HG03060 (cell line): Measurements from ENCODE around the gene ATP8A2.
"Not testable (repeated sequence)": the region's sequence is repeated elsewhere in the genome, so short reads cannot be mapped to it uniquely, and the experiment has no call there.

Experiments used
- ATAC-seq: cut with Tn5 transposase; IDR thresholded peaks from one replicate; pipeline ENCODE4 v1.9.1; 2021; ENCODE audit warnings: low read depth, moderate number of reproducible peaks; ENCODE audit not compliant: unreplicated experiment

Gene ATP8A2

DNA sequence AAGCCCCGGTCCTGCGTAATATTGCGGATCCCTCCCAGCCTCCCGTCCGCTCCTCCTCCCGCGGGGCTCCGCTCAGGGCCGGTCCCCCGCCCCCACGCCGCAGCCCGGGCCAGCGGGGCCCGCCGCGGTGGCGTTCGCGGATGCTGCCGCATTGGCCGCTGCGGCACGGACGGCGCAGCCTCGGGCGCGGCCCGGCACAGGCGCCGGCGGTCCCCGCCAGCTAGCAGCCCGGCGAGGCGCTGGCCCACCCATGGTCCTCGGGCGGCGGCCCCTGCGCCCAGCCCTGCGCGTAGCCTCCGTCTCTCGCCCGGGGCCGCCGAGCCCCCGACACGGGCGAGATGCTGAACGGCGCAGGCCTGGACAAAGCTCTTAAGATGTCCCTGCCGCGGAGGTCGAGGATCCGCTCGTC, at the start of gene ATP8A2:
Gene ATP8A2, plus strand, starts transcription at position 100 of the 409 bp plus-strand sequence. Its CDS starts 239 bp downstream, at position 339.
- ATAC-seq = no peak

DNA sequence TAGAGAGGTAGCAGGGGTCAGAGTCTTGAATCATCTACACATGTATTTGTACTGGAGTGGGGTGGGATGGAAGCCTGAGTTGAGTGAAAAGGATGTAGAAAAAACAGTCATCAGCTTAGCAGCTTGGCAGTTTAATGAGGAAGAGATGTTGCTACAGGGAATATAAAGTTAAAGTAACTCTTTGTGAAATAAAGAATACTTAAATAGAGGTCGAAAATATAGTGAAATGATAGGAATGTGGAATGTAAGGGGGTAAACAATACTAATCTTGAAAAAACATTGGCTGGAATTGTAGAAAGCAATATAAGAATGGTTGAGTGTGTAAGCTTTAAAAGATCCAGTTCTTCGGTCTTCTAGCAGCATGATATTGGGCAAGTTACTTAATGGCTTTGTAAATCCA, 47.7 kb upstream of the ATP8A2 start:
- ATAC-seq = no peak

DNA sequence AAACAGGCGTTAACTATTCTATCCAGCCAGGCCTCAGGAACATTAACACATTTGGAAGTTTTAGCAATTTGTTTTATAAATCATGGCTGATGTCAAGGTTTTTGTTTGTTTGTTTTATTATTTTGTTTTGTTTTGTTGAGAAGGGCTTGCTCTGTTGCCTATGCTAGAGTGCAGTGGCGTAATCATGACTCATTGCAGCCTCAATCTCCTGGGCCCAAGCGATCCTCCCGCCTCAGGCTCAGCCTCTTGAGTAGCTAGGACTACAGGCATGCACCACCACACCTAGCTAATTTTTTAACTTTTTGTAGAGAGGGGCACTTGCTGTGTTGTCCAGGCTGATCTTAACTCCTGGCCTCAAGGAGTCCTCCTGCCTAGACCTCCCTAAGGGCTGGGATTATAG, 42.1 kb upstream of the ATP8A2 start:
- no peak for ATAC-seq

DNA sequence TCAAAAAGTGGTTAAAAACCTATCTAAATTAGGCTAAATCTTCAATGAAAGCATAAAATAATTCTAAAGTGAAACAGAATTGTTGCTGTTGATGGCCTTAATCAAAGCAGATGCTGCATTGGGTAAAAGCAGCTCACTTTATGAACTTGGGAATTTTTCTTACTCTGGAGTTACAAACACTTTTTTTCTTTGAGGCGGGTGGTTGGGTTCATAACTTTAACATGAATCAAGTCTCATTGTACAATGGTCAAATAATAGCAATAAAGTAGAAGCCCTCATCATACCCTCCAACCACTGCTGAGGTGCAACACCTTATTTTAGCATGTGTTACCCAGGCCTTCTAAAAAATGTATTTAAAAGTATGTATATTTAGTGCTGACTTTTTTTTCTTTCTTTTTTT, 41.2 kb upstream of the ATP8A2 start:
- no peak for ATAC-seq

DNA sequence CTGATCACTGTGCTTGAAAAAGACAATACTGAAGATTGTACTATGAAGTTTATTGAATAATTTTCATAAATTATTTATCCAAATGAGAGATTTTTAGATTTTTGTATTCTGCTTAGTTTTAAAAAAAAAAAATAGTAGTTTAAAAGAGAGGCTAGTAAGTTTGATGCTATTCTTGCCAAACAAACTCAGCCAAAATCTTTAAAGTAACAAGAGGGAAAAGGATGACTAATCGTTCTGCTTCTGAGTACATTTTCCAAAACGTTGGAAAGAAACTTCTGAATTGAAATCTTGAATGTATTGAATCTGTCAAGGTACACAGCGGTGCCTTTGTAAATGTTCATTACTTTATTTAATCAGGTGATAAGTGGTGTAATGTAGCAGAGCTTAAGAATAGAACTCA, 35.9 kb upstream of the ATP8A2 start:
- no peak for ATAC-seq

DNA sequence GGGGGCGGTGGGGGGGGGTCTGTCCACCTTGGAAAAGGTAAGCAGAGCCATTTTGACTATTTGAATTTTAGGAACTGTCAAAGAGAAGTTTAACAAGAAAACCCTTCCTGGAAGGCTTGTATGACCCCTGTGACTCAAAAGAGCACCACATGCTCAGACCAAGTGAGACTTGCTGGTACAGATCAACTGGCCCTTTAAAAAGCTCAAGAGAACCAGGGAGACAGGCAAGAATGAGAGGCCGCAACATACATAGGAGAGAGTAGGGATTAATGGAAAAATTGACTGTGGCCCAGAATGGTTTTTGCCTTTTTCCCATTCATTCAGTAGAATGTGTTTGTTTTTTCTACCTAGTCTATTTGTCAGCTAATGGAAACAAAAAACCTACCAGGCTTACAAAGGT, 26.2 kb upstream of the ATP8A2 start:
- no peak for ATAC-seq

DNA sequence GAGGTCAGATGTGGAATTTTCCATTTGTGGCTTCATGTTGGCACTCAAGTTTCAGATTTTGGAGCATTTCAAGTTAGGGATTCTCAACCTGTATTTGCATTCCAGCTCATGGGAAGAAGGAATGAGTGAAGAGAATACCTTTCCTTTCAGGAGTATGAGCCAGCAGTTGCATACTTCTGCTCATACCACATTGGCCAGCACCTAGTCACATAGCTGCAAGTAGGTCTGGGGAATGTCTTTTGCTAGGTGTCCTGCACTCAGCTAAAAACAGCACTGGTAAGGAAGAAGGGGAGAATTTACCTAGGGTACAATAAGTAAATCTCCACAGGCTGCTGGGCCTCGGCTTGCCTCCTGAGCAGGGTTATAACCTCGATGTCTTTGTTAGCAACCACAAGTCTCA, 24.6 kb upstream of the ATP8A2 start:
- ATAC-seq = no peak

DNA sequence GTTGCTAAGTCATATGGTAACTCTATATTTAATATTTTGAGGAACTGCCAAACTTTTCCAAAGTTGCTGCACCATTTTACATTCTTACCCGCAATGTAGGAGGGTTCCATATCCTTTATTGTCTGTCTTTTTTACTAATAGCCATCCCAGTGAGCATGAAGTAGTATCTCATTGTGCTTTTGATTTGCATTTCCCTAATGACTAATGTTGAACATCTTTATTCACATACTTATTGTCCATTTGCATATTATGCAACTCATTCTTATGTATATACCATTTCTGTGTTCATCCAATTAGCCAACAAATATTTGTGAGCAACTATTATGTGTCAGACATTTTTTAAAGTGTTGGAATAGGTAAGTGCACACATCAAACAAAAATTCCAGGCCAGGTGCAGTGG, 20.4 kb upstream of the ATP8A2 start:
- ATAC-seq = no peak

DNA sequence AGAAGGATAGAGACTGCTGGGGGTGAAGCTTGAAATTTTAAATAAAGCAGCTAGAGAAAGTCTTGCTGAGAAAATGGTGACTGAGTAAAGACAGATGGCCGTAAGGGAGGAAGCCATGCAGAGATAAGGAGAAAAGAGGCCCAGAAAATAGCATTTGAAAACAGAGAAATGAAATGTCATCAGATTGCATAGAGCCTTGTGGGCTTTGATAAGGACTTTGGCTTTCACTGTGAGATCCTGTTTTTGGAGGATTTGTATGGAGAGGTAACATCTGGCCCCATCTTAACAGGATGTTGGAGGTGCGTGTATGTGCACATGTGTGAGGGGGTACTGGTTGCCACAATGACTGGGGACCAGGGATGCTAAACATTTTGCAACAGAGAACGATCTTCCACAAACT, 19.5 kb upstream of the ATP8A2 start:
- ATAC-seq = no peak

DNA sequence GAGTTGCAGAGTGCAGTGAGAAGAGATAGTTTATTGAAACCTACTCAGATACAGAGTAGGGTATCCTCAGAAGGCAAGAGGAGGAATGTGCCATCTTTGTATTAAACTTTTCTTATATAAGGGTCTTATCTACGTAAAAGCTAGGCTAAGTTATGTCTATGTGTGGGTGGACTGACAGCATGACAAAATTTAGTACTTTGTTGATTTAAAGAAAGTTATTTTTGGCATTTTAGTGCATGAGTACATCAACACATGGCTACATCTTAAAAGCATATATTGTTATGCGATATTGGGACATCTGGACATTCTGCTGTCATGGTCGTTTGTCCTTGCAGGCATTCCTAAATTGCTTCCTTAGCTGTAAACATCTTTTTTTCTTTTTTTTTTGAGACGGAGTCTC, 19.0 kb upstream of the ATP8A2 start:
- no peak for ATAC-seq

DNA sequence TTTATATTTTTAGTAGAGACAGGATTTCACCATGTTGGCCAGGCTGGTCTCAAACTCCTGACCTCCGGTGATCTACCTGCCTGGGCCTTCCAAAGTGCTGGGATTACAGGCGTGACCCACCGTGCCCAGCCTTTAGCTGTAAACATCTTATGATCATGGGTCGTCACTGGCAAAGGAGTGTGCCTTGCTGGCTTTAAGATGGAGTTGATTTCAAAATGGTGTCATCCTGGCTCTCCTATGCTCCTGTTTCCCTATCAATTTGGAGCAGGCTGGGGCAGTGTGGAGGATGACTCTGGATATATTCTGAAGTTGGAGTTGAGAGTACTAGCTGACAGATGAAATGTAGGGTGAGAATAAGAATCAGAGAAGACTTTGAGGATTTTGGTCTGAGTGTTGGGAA, 18.4 kb upstream of the ATP8A2 start:
- ATAC-seq = no peak

DNA sequence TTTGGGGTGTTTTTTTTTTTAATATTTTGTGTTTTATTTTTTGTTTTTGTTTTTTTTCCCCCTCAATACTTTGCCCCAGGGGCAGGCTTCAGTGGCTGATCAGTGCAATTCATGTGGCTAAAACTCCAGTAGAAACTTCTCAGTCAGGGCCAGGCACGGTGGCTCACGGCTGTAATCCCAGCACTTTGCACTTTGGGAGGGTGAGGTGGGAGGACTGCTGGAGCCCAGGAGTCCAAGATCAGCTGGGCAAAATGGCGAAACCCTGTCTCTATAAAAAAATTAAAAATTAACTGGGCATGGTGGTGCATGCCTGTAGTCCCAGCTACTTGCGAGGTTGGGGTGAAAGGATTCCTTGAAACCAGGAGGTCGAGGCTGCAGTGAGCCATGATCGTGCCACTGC, 17.4 kb upstream of the ATP8A2 start:
- no peak for ATAC-seq

DNA sequence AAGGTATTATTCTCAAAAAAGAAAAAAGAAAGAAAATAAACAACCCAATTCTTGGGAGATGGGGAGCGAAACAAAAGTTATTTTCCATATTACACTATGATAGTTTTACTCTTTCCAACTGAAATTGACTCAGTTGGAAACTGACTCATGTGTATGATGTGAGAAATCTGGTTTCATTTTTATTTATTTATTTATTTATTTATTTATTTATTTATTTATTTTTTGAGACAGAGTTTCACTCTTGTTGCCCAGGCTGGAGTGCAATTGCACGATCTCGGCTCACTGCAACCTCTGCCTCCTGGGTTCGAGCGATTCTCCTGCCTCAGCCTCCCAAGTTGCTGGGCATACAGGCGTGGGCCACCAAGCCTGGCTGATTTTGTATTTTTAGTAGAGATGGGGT, 11.3 kb upstream of the ATP8A2 start:
- ATAC-seq = not testable (repeated sequence)

DNA sequence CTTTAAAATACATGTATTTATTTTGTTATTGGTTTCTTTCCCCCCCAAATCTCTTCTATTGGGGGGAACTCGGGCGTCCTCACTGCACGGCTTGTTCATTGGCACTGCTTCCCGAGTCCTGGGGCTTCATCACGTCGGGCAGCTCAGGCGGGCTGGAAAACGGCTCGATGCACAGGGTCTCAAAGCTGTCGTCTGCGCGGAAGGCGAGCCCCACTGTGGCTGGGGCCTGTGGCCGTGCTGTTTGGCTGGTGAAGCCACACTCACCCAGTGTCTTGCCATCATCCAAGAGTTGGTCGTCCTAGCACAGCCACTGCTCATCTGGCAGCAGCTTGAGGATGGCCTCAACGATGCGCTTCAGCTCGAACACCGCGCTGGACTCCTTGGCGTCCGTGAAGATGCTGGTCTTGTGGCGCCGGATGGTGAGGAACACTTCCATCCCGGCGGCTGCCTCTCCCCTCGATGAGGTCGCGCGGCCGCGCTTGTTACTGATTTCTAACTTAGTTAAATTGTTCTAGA, 6.0 kb upstream of the ATP8A2 start:
- ATAC-seq = no peak

DNA sequence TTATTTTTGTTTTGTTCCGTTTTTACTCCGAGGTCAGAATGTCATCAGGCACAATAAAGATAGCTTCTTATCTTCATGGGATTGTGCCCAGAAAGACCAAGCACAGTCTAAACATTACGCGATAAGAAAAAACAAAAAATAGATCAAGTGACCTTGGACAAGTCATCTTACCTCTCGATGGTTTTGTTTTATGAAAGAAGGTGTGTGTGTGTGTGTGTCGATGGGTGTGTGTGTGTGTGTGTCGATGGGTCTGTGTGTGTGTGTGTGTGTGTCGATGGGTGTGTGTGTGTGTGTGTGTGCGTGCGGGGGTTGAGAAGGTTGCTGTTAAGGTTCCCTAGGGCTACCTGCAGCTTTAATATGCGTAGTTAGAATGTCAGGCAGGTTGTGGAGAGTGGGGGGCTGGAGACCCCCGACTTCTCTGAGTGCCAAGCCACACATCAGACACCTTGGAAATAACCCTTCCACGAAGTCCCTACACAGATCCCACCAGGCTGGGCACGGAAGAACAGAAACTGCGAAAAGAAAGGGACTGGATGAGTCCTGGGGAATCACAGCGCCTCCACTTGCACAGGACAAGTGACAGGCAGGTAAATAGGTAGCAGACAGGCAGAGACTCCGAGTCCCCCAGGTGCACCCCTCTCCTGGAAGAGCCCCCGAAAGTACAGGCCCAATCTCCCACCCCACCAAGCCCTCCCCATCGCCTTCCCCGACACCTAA, 458 bp upstream of the ATP8A2 start:
- no peak for ATAC-seq

DNA sequence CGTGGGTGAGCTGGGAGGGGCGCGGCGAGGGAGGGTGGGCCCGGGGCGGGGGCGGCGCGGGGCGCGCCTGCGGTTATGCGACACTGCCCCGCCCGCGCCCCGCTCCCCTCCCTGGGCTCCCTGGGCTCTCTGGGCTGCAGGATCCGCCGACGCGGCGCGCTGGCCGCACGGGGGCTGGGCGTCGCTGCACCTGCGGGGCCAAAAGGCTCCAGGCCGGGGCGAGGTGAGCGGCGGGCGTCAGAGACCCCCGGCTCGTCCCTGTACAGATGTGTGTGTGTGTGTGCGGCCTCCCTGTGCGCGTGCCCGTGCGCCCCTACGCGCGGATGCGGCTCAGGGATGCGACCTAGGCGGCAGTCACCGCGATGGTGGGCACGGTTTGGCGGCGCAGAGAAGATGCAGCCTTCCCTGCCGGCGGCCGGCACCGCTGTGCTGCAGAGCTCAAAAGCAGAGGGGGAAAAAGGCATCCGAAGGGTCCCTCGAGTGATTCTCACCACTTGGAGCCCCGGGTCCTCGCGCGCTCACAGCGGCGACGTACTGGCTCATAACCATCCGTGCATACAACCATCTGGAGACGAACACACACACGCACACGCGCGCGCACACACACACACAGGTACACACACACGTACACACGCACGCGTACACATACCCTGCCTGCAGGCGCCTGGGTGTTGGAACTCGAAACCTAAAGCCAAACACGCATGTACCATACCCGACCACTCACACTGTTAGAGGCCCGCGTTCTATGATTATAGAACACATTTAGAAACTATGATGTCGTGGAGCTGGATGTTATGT, 709 bp downstream of the ATP8A2 start:
- ATAC-seq = no peak

DNA sequence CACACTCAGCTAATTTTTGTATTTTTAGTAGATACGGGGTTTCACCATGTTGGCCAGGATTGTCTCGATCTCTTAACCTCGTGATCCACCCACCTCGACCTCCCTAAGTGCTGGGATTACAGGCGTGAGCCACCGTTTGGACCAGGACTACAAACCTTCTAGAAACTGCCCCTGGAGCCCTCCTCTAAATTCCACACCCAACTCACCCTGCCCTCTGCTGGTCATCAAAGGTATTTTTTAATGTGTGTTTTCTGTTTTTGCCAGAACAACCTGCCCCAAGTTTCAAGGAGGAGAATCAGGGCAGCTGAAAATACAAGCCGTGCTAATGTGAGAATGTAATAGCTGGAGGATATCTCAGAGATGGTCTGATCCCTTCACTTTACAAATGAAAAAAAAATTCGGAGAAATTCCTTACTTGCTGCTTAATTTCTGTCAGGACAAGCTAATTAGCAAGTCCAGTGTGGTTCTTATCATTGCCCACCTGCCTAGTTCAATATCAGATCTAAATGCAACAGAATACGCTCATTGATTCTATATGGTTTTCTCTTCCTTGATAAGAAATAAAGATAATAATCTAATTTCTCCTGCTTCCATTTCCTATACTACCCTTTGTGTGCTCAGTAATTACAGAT, 4.1 kb downstream of the ATP8A2 start:
- no peak for ATAC-seq

DNA sequence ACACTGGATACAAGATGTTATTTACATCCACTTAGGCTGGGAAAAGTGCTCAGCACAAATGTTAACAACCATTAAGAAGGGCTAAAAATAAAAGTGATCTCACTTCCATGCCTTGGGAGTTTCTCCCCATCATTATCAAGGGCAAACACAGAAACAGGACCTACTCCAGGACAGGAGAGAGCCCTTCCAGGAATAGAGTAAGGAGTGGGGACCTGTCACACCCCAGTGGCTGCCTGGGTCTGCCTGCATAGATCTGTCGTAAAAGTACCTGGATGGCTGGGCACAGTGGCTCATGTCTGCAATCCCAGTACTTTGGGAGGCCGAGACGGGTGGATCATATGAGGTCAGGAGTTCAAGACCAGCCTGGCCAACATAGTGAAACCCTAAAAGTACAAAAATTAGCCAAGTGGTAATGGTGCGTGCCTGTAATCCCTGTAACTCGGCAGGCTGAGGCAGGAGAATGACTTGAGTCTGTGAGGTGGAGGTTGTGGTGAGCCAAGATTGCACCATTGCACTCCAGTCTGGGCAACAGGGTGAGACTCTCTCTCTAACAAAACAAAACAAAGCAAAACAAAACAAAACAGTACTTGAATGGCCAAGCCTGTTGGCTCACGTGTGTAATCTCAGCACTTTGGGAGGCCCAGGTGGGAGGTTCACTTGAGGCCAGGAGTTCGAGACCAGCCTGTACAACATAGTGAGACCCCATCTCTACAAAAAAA, 5.6 kb downstream of the ATP8A2 start:
- no peak for ATAC-seq

DNA sequence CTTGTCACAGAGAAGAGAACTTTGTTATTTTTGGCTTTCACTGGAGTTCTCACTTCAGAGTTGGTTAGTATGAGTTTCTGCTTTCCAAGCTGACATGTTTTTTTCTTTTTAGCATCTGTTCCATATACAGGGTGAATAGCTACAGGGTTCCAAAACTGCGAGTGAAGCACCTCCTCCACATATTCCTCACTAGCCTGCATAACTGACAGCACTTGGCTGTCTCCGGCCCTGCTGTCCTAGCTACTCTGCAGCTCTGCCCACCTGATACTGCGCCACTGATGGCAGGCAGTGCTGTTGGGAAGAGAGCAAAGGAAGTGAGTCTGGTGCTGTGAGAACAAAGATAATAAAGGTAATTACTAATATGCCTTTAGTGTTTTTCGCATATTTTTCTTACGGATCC, 6.8 kb downstream of the ATP8A2 start:
- no peak for ATAC-seq

DNA sequence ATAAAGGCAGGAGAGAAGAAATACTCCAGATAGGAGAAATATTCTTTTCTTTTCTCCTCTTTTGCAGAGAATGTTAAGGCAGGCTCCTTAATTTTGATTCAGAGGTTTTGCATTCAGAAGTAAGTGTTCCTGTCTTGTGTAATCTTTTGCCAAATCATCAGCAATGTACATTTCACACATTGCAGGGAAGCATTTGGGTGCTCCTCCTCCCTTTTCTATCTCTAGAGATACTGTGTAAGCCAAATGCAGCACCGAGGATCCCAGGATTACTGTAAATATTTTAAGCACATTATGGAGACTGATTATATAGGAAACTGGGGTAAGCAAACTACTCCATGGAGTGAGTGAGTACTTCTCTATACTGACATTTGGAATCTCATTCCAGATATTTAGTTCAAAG, 7.2 kb downstream of the ATP8A2 start:
- no peak for ATAC-seq

DNA sequence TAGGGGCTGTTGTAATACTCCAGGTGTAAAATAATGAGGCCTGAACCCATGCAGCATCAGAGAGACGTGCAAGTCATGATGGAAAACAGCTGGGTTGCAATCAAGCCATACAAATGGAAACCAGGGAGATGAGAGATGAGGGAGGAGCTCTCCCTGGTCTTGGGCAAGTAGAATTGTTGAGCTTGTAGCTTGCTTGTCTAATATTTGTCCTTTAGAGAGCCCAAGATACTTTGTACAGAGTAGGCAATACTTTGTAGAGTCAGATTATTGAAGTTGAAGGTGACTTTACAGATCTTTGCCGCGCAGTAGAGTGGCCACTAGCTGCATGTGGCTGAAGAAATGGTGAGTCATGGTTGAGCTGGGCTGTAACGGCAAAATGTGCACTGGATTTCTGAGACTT, 8.3 kb downstream of the ATP8A2 start:
- ATAC-seq = no peak
